GM12878 (cell line): ENCODE measurements around the gene SNRPA. TPM values are rescaled to one million over a fixed set of nuclear protein-coding genes. Genes with fewer than 3 reads are reported as not detected.
A peak's percentile ranks its signal among the peaks of the same experiment; 100 is the strongest.

Experiments used
- ATAC-seq: fragments of 200-7000 bp; cut with Tn5 transposase; 3 replicates; pipeline ENCODE4 v1.9.1; 2020; ENCODE audit warnings: mild to moderate bottlenecking, moderate library complexity
- BruUV-seq: library from RNA; stranded (reverse); fragments of 400-500 nt; replicated peaks from 2 replicates; lab custom pipeline; 2021; lab: Mats Ljungman, UMichigan
- CTCF ChIA-PET: fragments of 300-600 bp; sonication (Branson Sonifier 250); formaldehyde crosslinking; extraction: SDS; loops from one replicate; lab custom pipeline; 2021; ENCODE audit warnings: inconsistent platforms; lab: Yijun Ruan, JAX
- POLR2A ChIA-PET: fragments of 350-600 bp; formaldehyde crosslinking; extraction: SDS; loops from one replicate; lab custom pipeline; 2021; ENCODE audit warnings: inconsistent platforms; lab: Charles Lee
- RAD21 ChIA-PET: fragments of 300-600 bp; sonication (Branson Sonifier 250); formaldehyde crosslinking; loops from one replicate; lab custom pipeline; 2023; ENCODE audit warnings: antibody characterized with exemption; ENCODE audit not compliant: unreplicated experiment; lab: Charles Lee
- SMC1A ChIA-PET: fragments of 300-600 bp; sonication (Branson Sonifier 250); formaldehyde crosslinking; loops from one replicate; lab custom pipeline; 2023; ENCODE audit not compliant: unreplicated experiment, uncharacterized antibody; lab: Charles Lee
- DNase-seq: peaks from one replicate; pipeline ENCODE4 v3.0.0-alpha.2; 2011; ENCODE audit warnings: low read depth, low spot score
- FAIRE-seq: peaks from 3 replicates; lab custom pipeline; 2011; peaks lifted over from hg19 to GRCh38; lab: Jason Lieb, UNC
- H2AFZ ChIP-seq: 2 replicates; pipeline ENCODE4 v1.6.0; 2011; ENCODE audit warnings: low read depth, low read length, control low read depth; ENCODE audit not compliant: control insufficient read depth
- H3K27ac ChIP-seq: 2 replicates; pipeline ENCODE4 v1.5.1; 2011; ENCODE audit warnings: control low read depth; ENCODE audit not compliant: control insufficient read depth, insufficient read depth
- H3K27me3 ChIP-seq, 2 experiments: replicated peaks in 1 of 2; 2 replicates each; pipeline versions ENCODE4 v1.6.0 to v1.6.1; 2011; ENCODE audit warnings: low read length in 1 of 2; ENCODE audit not compliant: control insufficient read depth in 2 of 2, insufficient read depth in 2 of 2
- H3K36me3 ChIP-seq, 2 experiments: 2 replicates each; pipeline ENCODE4 v1.5.1; 2011; ENCODE audit warnings: low read length in 1 of 2; ENCODE audit not compliant: control insufficient read depth in 2 of 2, insufficient read depth in 2 of 2
- H3K4me1 ChIP-seq: 2 replicates; pipeline ENCODE4 v1.6.1; 2011; ENCODE audit warnings: mild to moderate bottlenecking, low read length, moderate library complexity, mixed read lengths; ENCODE audit not compliant: control insufficient read depth, insufficient read depth
- H3K4me2 ChIP-seq: 2 replicates; pipeline ENCODE4 v1.6.0; 2011; ENCODE audit warnings: control low read depth; ENCODE audit not compliant: control insufficient read depth, insufficient read depth
- H3K4me3 ChIP-seq: fragments of 200-600 bp; sonication (generic); 2 replicates; pipeline ENCODE4 v1.5.1; 2016
- H3K79me2 ChIP-seq: 2 replicates; pipeline ENCODE4 v1.6.0; 2011; ENCODE audit warnings: low read length; ENCODE audit not compliant: control insufficient read depth, insufficient read depth
- H3K9ac ChIP-seq: 2 replicates; pipeline ENCODE4 v1.8.0; 2011; ENCODE audit warnings: low read length, control low read depth, mixed read lengths; ENCODE audit not compliant: control insufficient read depth, insufficient read depth
- H3K9me3 ChIP-seq: replicated peaks from 3 replicates; pipeline ENCODE4 v1.5.1; 2011; ENCODE audit warnings: mild to moderate bottlenecking, low read length; ENCODE audit not compliant: control insufficient read depth, insufficient read depth
- H4K20me1 ChIP-seq: 2 replicates; pipeline ENCODE4 v1.6.0; 2011; ENCODE audit not compliant: control insufficient read depth, insufficient read depth
- BRCA1 ChIP-seq: IDR thresholded peaks from 2 replicates; pipeline ENCODE4 v1.6.1; 2011; ENCODE audit warnings: low read depth, low read length, improper control_type of control experiment
- CHD4 ChIP-seq: fragments of 200-600 bp; sonication (generic); IDR thresholded peaks from 2 replicates; pipeline ENCODE4 v1.6.1; 2016; ENCODE audit warnings: mild to moderate bottlenecking
- EGR1 ChIP-seq, 2 experiments: IDR thresholded peaks; 1 replicate in 1 of 2; 2 replicates in 1 of 2; pipeline ENCODE4 v1.6.1; 2011 to 2012; ENCODE audit warnings: low read depth in 2 of 2, low read length in 2 of 2, borderline replicate concordance in 1 of 2, mild to moderate bottlenecking in 1 of 2, moderate library complexity in 1 of 2
- ETV6 ChIP-seq, 2 experiments: fragments of 450-650 bp in 1 of 2; IDR thresholded peaks in 1 of 2; conservative IDR thresholded peaks in 1 of 2; 2 replicates each; pipeline ENCODE4 v1.6.1; 2014; ENCODE audit warnings: antibody characterized with exemption in 1 of 2, borderline replicate concordance in 1 of 2, low read depth in 1 of 2, mild to moderate bottlenecking in 1 of 2, moderate library complexity in 1 of 2
- FOS ChIP-seq: IDR thresholded peaks from 3 replicates; pipeline ENCODE4 v1.6.1; 2011; ENCODE audit warnings: borderline replicate concordance; ENCODE audit not compliant: insufficient read length; ENCODE audit errors: extremely low read depth
- FOXM1 ChIP-seq: IDR thresholded peaks from 2 replicates; pipeline ENCODE4 v1.6.1; 2012; ENCODE audit warnings: low read depth, mild to moderate bottlenecking, inconsistent platforms, low read length, moderate library complexity
- GABPA ChIP-seq: IDR thresholded peaks from 2 replicates; pipeline ENCODE4 v1.6.1; 2014; ENCODE audit warnings: antibody characterized with exemption, low read depth, mild to moderate bottlenecking, inconsistent platforms
- HCFC1 ChIP-seq: fragments of 150-350 bp; IDR thresholded peaks from 2 replicates; pipeline ENCODE4 v1.6.1; 2014; ENCODE audit warnings: low read length
- NFIC ChIP-seq: IDR thresholded peaks from 2 replicates; pipeline ENCODE4 v1.6.1; 2012; ENCODE audit warnings: low read depth, mild to moderate bottlenecking, inconsistent platforms, low read length, moderate library complexity
- POLR2A ChIP-seq: IDR thresholded peaks from 2 replicates; pipeline ENCODE4 v1.6.1; 2011; ENCODE audit warnings: low read depth, mild to moderate bottlenecking, low read length
- SRF ChIP-seq, 2 experiments: IDR thresholded peaks; 2 replicates each; pipeline ENCODE4 v1.6.1; 2011; ENCODE audit warnings: low read depth in 2 of 2, low read length in 2 of 2, mild to moderate bottlenecking in 1 of 2, moderate library complexity in 1 of 2
- ZBED1 ChIP-seq: IDR thresholded peaks from 2 replicates; pipeline ENCODE4 v1.6.1; 2016; ENCODE audit warnings: borderline replicate concordance
- ZNF384 ChIP-seq: IDR thresholded peaks from 2 replicates; pipeline ENCODE4 v1.6.1; 2012; ENCODE audit warnings: low read depth, mild to moderate bottlenecking, low read length, improper control_type of control experiment, borderline replicate concordance
- WGBS: methylation state at CpG from one replicate; pipeline ENCODE4 v1.1.6; 2016; ENCODE audit warnings: low lambda C conversion rate; ENCODE audit not compliant: insufficient replicate concordance, insufficient coverage; ENCODE audit errors: missing lambda C conversion rate; 5-methylcytosine and 5-hydroxymethylcytosine counted together
- in situ Hi-C: fragments of 300-500 bp; cut with MboI; formaldehyde crosslinking; loops from 9 replicates; pipeline ENCODE4 v1.14.3; 2018; ENCODE audit warnings: mixed read lengths
- intact Hi-C: fragments of 100-400 bp; cut with micrococcal nuclease; formaldehyde crosslinking; loops from one replicate; pipeline ENCODE4 v1.14.2; 2022; ENCODE audit not compliant: unreplicated experiment
- polyA plus RNA-seq, 11 experiments: library from polyadenylated mRNA; depleted of rRNA in 4 of 11; unstranded in 6 of 11; stranded (reverse) in 5 of 11; fragments of >200 nt; fragmentation: Nextera tagmentation in 4 of 11; fragmentation: Illumina TruSeq in 1 of 11; extraction: Ambion mirVana in 4 of 11; extraction: Trizol in 1 of 11; gene quantifications; 1 replicate in 1 of 11; 2 replicates in 10 of 11; pipeline versions ENCODE4 v1.2.1 to v1.2.3, GENCODE V29; 2011 to 2016; ENCODE audit warnings: inconsistent platforms in 2 of 11, missing spikeins in 2 of 11, low read depth in 1 of 11
- total RNA-seq, 4 experiments: library from RNA; depleted of rRNA in 3 of 4; stranded (reverse); fragments of >200 nt in 3 of 4; fragmentation: Illumina TruSeq in 1 of 4; extraction: Trizol in 1 of 4; gene quantifications; 2 replicates each; pipeline versions ENCODE4 v1.2.1 to v1.2.3, GENCODE V29; 2013 to 2021
- TF ChIP-seq, protein P1 (sequence below): fragments of 450-650 bp; formaldehyde crosslinking; IDR thresholded peaks from 2 replicates; pipeline ENCODE4 v1.5.0; 2022; ENCODE audit warnings: mild to moderate bottlenecking, missing genetic modification characterization
- TF ChIP-seq, protein P2 (sequence below): fragments of 450-650 bp; IDR thresholded peaks from 2 replicates; pipeline ENCODE4 v1.6.1; 2016; ENCODE audit warnings: mild to moderate bottlenecking

Gene SNRPA
- total and polyA plus RNA-seq, 10 of the 15 experiments (the other 5 are each of a cell fraction or from before 2014, with no cell fraction given) = 14.8 to 299 (median 202) TPM

DNA sequence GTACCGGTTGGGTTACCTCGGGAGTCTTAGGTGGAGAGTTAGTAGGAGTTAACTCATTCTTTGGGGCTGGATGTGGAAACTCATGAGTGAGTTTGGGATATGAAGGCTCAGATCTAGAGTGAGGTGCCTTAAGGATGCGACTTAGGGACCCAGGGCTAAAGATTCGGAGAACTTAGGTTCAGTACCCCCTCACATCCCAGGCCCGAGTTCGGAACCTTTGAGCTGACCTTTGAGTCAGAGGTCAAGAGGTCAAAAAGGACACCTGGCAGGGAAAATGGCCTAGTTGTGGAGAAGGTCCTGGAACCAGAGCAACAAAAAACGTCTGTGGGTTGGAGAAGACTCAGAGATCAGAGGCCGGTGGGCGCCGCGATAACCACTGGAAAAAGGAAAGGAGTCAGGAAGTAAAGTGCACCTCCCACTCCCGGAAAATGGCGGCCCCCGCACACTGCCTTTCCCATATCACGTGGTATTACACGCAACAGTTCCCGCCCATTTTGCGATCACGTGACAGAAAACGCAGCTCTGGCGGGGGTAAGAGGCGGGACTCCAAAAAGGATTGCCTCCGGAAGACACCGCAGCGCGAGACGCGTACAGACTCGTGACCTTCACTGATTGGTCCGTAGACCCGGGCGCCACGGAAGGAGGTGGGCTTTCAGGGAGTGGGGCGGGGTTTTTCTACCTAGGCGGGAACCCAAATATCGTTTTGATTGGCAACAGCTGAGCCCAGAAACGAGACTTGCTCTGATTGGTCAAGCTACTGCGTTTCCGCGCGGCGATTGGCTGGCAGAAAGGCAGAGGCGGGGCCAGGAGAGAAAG is 737 bp upstream of the SNRPA start, which contains the start of gene ACTMAP (continued):
- TF ChIP-seq SRF (IDR thresholded peaks at IDR 0.05; ENCODE audit: low read depth in 2 of 2, low read length in 2 of 2) (0 out of 4 replicates have a peak, but pooled peaks of 1 of the 2 experiments have one; percentile 40), ETV6 (conservative IDR thresholded peaks at IDR 0.05 in 1 of 2, IDR thresholded peaks at IDR 0.05 in 1 of 2; ENCODE audit: borderline replicate concordance in 1 of 2, low read depth in 1 of 2) (no peak), HCFC1 (peak; percentile 56), POLR2A (peak; percentile 57; the same call in 1 of the 2 replicates), GABPA (peak; percentile 65), BRCA1 (no peak)

DNA sequence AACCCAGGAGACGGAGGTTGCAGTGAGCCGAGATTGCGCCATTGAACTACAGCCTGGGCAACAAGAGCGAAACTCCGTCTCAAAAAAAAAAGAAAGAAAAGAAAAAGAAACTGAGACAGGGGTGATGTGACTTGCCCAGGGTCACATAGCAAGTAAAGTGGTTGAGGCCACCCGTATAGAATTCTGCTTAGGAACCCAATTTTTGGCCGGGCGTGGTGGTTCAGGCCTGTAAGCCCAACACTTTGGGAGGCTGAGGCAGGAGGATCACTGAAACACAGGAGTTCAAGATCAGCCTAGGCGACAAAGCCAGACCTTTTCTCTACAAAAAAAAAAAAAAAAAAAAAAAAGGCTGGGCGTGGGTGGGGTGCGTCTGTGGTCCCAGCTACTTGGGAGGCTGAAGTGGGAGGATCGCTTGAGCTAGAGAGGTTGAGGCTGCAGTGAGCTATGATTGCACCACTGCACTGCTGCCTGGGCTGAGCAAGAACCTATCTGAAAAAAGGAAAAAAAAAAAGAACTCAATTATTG is 1.3 kb downstream of the SNRPA start:
- no peak for ATAC-seq
- DNase-seq = no peak
- ChIA-PET RAD21 (interaction anchor here (0.7 to 16.3 kb wide), 10 partner anchors 24 to 89 kb away, joined by 3 to 291 read pairs (median 6); partner anchors contain the start of genes COQ8B, EGLN2, ITPKC and MIA), CTCF (interaction anchor here (0.7 to 9.0 kb wide), 9 partner anchors 9 to 89 kb away, joined by 3 to 72 read pairs (median 5); partner anchors contain the start of genes EGLN2 and RAB4B), SMC1A (interaction anchor here (0.8 to 13.2 kb wide), 9 partner anchors 8 to 91 kb away, joined by 3 to 256 read pairs (median 6); partner anchors contain the start of genes COQ8B, EGLN2, ITPKC and MIA), POLR2A (interaction anchor here (0.6 to 9.5 kb wide), 13 partner anchors 9 to 1276 kb away, joined by 3 to 331 read pairs (median 7); partner anchors contain the start of genes EGLN2, ITPKC, MIA and RAB4B)
- H3K27me3 ChIP-seq = no peaks in the 10 kb centered on the region
- no peak overlapping the region for H2AFZ ChIP-seq
- H3K4me2 ChIP-seq = peak overlapping the region; percentile 86
- intact Hi-C loops = loop anchor here (5.0 kb wide), 1 partner anchor 90 kb away; no protein-coding TSS in a partner anchor
- in situ Hi-C loops = no loop called here
- peaks cover 27% of the 10 kb centered on the region for H3K4me1 ChIP-seq
- H3K4me3 ChIP-seq = peak overlapping the region; percentile 94
- peaks cover 86% of the 10 kb centered on the region for H3K79me2 ChIP-seq
- peak overlapping the region; percentile 99 for H3K9ac ChIP-seq
- no TSS peak for BruUV-seq
- H3K27ac ChIP-seq = peak overlapping the region; percentile 98
- peaks cover 2 to 18% of the 10 kb centered on the region in 2 experiments; a peak in 3 of 4 replicates for H3K36me3 ChIP-seq
- no peak for FAIRE-seq
- 0% methylated on average over 9 of the region's 12 CpGs for WGBS
- peaks cover 14% of the 10 kb centered on the region for H4K20me1 ChIP-seq
- H3K9me3 ChIP-seq = no peaks in the 10 kb centered on the region
- TF ChIP-seq ZNF384 (peak; percentile 61; the same call in 1 of the 2 replicates), EGR1 (IDR thresholded peaks at IDR 0.05; ENCODE audit: borderline replicate concordance in 1 of 2, low read depth in 2 of 2, low read length in 2 of 2) (peak in 1 of 2 experiments; percentile 61; a peak in 1 of 3 replicates), NFIC (no peak), ZBED1 (no peak), CHD4 (no peak), FOS (no peak), FOXM1 (no peak)
- TF ChIP-seq, protein P1, sequence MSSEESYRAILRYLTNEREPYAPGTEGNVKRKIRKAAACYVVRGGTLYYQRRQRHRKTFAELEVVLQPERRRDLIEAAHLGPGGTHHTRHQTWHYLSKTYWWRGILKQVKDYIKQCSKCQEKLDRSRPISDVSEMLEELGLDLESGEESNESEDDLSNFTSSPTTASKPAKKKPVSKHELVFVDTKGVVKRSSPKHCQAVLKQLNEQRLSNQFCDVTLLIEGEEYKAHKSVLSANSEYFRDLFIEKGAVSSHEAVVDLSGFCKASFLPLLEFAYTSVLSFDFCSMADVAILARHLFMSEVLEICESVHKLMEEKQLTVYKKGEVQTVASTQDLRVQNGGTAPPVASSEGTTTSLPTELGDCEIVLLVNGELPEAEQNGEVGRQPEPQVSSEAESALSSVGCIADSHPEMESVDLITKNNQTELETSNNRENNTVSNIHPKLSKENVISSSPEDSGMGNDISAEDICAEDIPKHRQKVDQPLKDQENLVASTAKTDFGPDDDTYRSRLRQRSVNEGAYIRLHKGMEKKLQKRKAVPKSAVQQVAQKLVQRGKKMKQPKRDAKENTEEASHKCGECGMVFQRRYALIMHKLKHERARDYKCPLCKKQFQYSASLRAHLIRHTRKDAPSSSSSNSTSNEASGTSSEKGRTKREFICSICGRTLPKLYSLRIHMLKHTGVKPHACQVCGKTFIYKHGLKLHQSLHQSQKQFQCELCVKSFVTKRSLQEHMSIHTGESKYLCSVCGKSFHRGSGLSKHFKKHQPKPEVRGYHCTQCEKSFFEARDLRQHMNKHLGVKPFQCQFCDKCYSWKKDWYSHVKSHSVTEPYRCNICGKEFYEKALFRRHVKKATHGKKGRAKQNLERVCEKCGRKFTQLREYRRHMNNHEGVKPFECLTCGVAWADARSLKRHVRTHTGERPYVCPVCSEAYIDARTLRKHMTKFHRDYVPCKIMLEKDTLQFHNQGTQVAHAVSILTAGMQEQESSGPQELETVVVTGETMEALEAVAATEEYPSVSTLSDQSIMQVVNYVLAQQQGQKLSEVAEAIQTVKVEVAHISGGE (CRISPR knock-in tag) = no peak
- TF ChIP-seq, protein P2, sequence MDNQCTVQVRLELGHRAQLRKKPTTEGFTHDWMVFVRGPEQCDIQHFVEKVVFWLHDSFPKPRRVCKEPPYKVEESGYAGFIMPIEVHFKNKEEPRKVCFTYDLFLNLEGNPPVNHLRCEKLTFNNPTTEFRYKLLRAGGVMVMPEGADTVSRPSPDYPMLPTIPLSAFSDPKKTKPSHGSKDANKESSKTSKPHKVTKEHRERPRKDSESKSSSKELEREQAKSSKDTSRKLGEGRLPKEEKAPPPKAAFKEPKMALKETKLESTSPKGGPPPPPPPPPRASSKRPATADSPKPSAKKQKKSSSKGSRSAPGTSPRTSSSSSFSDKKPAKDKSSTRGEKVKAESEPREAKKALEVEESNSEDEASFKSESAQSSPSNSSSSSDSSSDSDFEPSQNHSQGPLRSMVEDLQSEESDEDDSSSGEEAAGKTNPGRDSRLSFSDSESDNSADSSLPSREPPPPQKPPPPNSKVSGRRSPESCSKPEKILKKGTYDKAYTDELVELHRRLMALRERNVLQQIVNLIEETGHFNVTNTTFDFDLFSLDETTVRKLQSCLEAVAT = no peak
